Smooth muscle cell (in vitro differentiated cells): ENCODE measurements around the gene GALNT9. TPM values are rescaled to one million over a fixed set of nuclear protein-coding genes. Genes with fewer than 3 reads are reported as not detected.

Source experiments
- DNase-seq: peaks from one replicate; lab custom pipeline; 2025; ENCODE audit not compliant: unreplicated experiment; lab: John Stamatoyannopoulos, UW
- H2AFZ ChIP-seq: fragments of 200-600 bp; sonication (generic); 2 replicates; pipeline ENCODE4 v1.6.0; 2016; ENCODE audit warnings: antibody characterized with exemption, low read depth, mild to moderate bottlenecking
- H3F3A ChIP-seq: fragments of 200-600 bp; sonication (generic); 2 replicates; pipeline ENCODE4 v1.6.0; 2017; ENCODE audit warnings: antibody characterized with exemption, low read depth
- H3K27ac ChIP-seq: fragments of 200-600 bp; sonication (generic); 2 replicates; pipeline ENCODE4 v1.5.1; 2016; ENCODE audit warnings: low read depth, mild to moderate bottlenecking
- H3K27me3 ChIP-seq: fragments of 200-600 bp; sonication (generic); 2 replicates; pipeline ENCODE4 v1.6.1; 2016; ENCODE audit warnings: low read depth, mild to moderate bottlenecking
- H3K36me3 ChIP-seq: fragments of 200-600 bp; sonication (generic); 2 replicates; pipeline ENCODE4 v1.5.1; 2016; ENCODE audit warnings: low read depth
- H3K4me1 ChIP-seq: fragments of 200-600 bp; sonication (generic); 2 replicates; pipeline ENCODE4 v1.5.1; 2016; ENCODE audit warnings: low read depth
- H3K4me2 ChIP-seq: fragments of 200-600 bp; sonication (generic); 2 replicates; pipeline ENCODE4 v1.6.0; 2016; ENCODE audit warnings: mild to moderate bottlenecking
- H3K4me3 ChIP-seq: fragments of 200-600 bp; sonication (generic); 2 replicates; pipeline ENCODE4 v1.5.1; 2016; ENCODE audit warnings: mild to moderate bottlenecking
- H3K79me2 ChIP-seq: fragments of 200-600 bp; sonication (generic); 2 replicates; pipeline ENCODE4 v1.6.0; 2016; ENCODE audit warnings: low read depth, mild to moderate bottlenecking
- H3K9ac ChIP-seq: fragments of 200-600 bp; sonication (generic); 2 replicates; pipeline ENCODE4 v1.6.0; 2016; ENCODE audit warnings: low read depth
- H3K9me3 ChIP-seq: fragments of 200-600 bp; sonication (generic); replicated peaks from 2 replicates; pipeline ENCODE4 v1.5.1; 2016; ENCODE audit warnings: low read depth
- H4K20me1 ChIP-seq: fragments of 200-600 bp; sonication (generic); 2 replicates; pipeline ENCODE4 v1.6.0; 2016; ENCODE audit warnings: low read depth
- WGBS: methylation state at CpG from one replicate; pipeline ENCODE4 v1.1.7; 2016; ENCODE audit warnings: low lambda C conversion rate; 5-methylcytosine and 5-hydroxymethylcytosine counted together
- polyA plus RNA-seq: library from polyadenylated mRNA; unstranded; fragments of >200 nt; fragmentation: Nextera tagmentation; extraction: Ambion mirVana; gene quantifications from 2 replicates; pipeline ENCODE4 v1.2.1, GENCODE V29; 2016
- total RNA-seq: library from RNA; depleted of rRNA; stranded (reverse); fragments of >200 nt; gene quantifications from 2 replicates; pipeline ENCODE4 v1.2.3, GENCODE V29; 2014
- TF ChIP-seq, protein P1 (sequence below): fragments of 200-600 bp; sonication (generic); IDR thresholded peaks from 2 replicates; pipeline ENCODE4 v1.5.1; 2017; ENCODE audit warnings: borderline replicate concordance, mild to moderate bottlenecking, antibody characterized with exemption; ENCODE audit not compliant: insufficient read depth, poor library complexity, severe bottlenecking

GALNT9 gene
- total and polyA plus RNA-seq, 2 experiments from 2014 or later = 1.1 TPM; not detected in 1

DNA sequence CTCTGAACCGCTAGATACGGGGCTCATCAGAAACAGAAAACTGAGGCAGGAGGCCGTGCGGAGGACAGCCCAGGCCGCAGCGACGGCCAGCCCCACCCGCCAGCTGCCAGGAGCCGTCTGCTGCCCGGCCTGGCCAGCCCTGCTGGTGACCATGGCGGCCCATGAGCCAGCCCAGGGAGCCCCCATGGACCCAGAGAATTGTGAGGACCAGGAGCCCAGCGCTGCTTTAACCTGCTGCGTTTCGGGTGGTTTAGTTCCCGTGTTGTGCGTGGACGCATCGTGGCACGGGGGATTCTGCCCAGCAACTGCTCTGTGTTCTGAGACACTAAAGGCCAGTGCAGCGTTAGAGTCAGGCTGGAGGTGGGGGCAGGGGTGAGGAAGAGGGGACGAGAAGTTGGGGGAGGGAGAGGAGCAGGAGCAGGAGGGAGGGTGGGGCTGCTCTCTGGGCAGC, 140.9 kb downstream of the GALNT9 start:
- Histone ChIP-seq H4K20me1 (no peaks in the 10 kb centered on the region), H3K27me3 (no peaks in the 10 kb centered on the region), H3K36me3 (no peaks in the 10 kb centered on the region), H2AFZ (no peak overlapping the region), H3K27ac (no peak overlapping the region), H3K4me3 (no peak overlapping the region), H3K79me2 (no peaks in the 10 kb centered on the region), H3K9me3 (no peaks in the 10 kb centered on the region), H3K9ac (no peak overlapping the region), H3F3A (no peaks in the 10 kb centered on the region), H3K4me1 (peaks cover 12% of the 10 kb centered on the region), H3K4me2 (no peak overlapping the region)
- WGBS = 93% methylated on average over 19 of the region's 21 CpGs
- no peak for DNase-seq
- TF ChIP-seq, protein P1, sequence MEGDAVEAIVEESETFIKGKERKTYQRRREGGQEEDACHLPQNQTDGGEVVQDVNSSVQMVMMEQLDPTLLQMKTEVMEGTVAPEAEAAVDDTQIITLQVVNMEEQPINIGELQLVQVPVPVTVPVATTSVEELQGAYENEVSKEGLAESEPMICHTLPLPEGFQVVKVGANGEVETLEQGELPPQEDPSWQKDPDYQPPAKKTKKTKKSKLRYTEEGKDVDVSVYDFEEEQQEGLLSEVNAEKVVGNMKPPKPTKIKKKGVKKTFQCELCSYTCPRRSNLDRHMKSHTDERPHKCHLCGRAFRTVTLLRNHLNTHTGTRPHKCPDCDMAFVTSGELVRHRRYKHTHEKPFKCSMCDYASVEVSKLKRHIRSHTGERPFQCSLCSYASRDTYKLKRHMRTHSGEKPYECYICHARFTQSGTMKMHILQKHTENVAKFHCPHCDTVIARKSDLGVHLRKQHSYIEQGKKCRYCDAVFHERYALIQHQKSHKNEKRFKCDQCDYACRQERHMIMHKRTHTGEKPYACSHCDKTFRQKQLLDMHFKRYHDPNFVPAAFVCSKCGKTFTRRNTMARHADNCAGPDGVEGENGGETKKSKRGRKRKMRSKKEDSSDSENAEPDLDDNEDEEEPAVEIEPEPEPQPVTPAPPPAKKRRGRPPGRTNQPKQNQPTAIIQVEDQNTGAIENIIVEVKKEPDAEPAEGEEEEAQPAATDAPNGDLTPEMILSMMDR = no peak

- Histone ChIP-seq H4K20me1 (no peaks in the 10 kb centered on the region), H3K27me3 (no peaks in the 10 kb centered on the region), H3K4me1 (peaks cover 12% of the 10 kb centered on the region), H3K4me3 (no peak overlapping the region), H3K4me2 (no peak overlapping the region), H3K9ac (no peak overlapping the region), H3F3A (no peaks in the 10 kb centered on the region), H2AFZ (no peak overlapping the region), H3K9me3 (no peaks in the 10 kb centered on the region), H3K36me3 (no peaks in the 10 kb centered on the region), H3K79me2 (no peaks in the 10 kb centered on the region), H3K27ac (no peak overlapping the region)
- TF ChIP-seq, protein P1 = no peak
- DNase-seq = no peak
- 93% methylated on average over 31 of the region's 35 CpGs for WGBS
Observed at GRCh38 chr12:132187646-132188450, 141.5 kb downstream of the GALNT9 start.

DNA sequence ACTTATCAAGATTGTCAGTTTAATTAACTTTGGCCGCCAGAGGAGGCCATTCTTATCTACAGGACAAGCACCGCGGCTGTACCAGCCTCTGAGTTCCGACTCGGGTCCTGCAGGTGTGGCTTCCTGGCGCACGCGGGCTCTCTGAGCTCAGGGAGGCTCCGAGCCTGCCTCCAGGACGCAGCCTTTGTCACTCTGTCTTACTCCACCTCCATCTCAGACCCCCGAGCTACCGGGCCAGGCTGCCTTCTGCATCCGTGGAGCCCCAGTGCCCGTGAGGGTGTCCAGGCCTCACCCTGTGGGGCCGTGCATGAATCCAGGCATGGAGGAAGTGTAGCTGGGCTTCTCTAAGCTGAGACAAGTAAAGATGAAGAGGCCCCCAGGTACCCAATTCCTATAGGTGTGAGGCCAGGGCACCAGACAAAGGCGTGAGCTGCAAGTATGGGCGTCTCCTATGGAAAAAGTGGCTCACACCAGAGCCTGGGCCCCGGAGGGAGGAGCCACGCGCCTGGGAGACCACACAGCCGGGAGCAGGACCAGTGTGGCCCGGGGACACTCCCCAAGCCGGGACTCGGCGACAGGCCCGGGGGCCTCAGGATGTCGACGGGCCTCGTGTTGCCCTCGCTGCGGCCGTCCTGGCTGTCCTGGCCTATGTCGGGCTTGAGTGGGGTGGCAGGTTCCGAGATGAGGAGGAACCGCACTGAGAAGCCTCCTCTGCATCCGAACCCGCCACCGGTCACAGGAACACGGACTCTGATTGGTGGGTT, 142.3 kb downstream of the GALNT9 start:
- H2AFZ ChIP-seq = no peak overlapping the region
- no peaks in the 10 kb centered on the region for H4K20me1 ChIP-seq
- no peak overlapping the region for H3K4me2 ChIP-seq
- TF ChIP-seq, protein P1 = no peak
- no peak overlapping the region for H3K27ac ChIP-seq
- H3F3A ChIP-seq = no peaks in the 10 kb centered on the region
- no peaks in the 10 kb centered on the region for H3K9me3 ChIP-seq
- H3K4me3 ChIP-seq = no peak overlapping the region
- H3K9ac ChIP-seq = no peak overlapping the region
- DNase-seq = no peak
- H3K36me3 ChIP-seq = no peaks in the 10 kb centered on the region
- peaks cover 12% of the 10 kb centered on the region for H3K4me1 ChIP-seq
- no peaks in the 10 kb centered on the region for H3K27me3 ChIP-seq
- WGBS = 95% methylated on average over 39 of the region's 39 CpGs
- H3K79me2 ChIP-seq = no peaks in the 10 kb centered on the region
